HG03108 (cell line): ENCODE data around the gene DNAAF3.
"Not testable (repeated sequence)": the region's sequence is repeated elsewhere in the genome, so short reads cannot be mapped to it uniquely, and the experiment has no call there.

Experiments used
- ATAC-seq: cut with Tn5 transposase; IDR thresholded peaks from one replicate; pipeline ENCODE4 v1.9.1; 2021; ENCODE audit warnings: moderate library complexity; ENCODE audit not compliant: unreplicated experiment

Gene DNAAF3

GRCh38 chr19:55176076-55176475 is 9.7 kb upstream of the DNAAF3 start:
- no peak for ATAC-seq

DNA sequence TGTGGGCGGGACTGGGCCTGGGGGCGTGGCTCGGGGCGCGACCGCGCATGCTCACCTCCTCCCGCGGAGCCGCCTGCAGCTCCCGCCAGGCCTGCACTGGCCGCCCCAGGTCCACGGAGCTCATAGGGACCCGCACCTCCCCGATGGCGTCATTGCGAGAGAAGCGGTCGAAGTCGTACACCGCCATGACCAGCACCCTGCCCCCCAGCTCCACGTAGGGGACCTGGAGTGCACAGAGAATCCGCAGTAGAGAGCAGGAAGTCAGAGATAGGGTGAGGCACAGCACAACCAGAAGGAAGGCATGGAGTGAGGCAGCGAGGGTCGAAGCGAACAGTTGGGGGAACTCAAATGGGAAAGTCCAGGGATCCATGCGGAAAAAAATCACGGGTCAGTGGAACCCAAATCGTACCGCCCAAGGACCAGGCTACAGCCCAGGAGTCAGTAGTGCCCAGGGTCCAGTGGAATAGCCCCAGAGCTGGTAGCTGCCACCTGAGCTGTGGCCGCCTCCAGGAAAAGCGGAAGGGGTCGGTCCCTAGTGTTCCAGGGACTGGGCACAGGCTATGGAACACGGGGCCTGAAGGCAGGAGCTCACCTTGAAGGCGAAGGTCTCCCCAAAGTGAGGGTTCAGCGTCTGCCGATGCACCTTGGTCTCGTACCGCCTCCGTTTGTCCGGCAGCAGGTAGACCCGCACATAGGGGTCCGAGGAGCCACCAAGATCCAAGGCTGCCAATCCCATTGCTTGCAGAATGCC is 8.9 kb upstream of the DNAAF3 start:
- no peak for ATAC-seq

- ATAC-seq = no peak
These were observed 8.2 kb upstream of the DNAAF3 start for GRCh38 chr19:55174425-55175116.

GRCh38 chr19:55173714-55174409 is 7.4 kb upstream of the DNAAF3 start:
- no peak for ATAC-seq

GRCh38 chr19:55173186-55173713 is 6.8 kb upstream of the DNAAF3 start:
- ATAC-seq = no peak

DNA sequence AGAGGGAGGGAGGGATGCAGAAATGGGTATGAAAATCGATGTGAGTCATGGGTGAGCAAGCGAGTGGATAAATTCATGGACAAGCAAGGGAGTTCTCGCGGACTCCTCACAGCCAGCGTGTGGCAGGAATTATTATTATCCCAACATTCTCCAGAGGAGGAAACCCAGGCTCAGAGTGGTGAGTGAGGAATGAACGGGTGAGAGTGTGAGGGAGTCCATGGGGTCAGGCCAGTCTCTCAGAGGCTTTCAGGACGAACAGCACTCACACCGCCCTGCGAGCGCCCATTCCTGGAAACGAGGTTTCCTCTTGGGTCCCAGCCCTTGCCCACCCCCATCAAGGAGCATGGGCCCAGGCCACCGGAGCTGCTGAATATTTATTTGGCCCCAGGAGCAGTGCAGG is 6.3 kb upstream of the DNAAF3 start:
- ATAC-seq = no peak

GRCh38 chr19:55172318-55172717 is 5.9 kb upstream of the DNAAF3 start:
- ATAC-seq = not testable (repeated sequence)

DNA sequence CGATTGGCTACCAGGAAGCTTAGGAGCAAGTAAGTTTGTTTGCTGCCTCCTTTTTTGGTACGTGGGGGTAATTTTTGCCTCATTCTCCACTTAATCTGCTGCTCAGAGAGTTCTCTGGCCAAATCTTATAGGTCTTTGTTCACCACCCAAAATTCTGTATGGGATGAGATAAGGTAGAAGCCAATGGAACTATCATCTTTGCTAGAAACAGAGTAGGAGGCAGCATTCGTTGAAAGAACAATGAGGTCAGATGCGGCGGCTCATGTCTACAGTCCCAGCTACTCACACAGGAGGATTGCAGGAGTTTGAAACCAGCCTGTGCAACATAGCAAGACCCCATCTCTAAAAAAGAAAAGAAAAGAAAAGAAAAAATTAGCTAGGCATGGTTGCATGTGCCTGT is 5.0 kb upstream of the DNAAF3 start:
- no peak for ATAC-seq

DNA sequence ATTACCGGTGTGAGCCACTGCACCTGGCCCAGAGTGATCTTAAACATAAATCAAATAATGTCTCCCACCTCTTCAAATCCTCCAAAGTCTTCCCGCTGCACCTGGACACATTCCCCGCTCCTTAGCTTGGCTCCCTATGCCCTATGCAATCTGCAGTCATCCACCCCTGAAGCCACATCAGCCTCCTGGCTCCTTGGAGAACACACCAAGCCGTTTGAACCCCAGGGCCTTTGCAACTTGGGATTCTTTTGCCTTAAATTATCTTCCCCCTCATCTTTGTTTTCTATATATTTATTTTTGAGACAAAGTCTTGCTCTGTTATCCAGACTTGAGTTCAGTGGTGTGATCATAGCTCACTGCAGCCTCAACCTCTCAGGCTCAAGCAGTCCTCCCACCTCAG is 2.7 kb upstream of the DNAAF3 start:
- ATAC-seq = no peak

- ATAC-seq = no peak
These were observed 372 bp downstream of the DNAAF3 start for GRCh38 chr19:55165952-55166529.

DNA sequence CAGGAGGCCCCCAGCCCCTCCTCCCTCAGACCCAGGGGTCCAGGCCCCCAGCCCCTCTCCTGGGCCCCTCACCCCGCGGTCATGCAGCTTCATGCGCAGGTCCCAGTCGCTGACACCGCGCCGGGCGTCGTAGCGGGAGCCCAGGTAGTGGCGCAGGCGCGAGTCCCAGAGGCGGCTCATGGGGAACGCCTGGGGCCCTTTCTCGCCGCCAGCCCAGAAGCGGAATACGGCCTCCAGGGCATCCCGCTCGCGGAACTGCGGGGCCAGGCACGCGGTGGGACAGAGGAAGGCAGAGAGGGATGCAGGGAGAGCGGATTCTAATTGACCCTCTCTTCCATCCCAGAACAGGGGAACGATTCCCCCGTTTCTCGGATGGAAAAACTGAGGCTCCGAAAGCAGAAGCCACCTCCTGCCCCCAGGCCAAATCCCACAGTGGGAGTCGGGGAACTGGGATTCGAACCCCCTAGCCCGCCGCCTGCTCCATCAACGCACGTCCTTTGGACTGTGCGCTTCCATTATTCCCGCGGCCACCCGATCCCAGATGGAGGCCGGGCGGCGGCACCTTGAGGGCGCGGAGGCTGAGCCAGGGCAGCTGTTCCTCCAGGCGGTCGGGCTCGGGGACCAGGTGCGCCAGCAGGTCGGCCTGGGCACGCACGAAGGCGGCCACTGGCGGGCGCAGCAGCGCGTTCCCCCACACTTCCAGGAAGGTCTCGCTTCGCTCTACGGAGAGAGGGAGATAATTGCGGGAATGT is 4.7 kb downstream of the DNAAF3 start:
- no peak for ATAC-seq

- ATAC-seq = no peak
These were observed 5.4 kb downstream of the DNAAF3 start for GRCh38 chr19:55160986-55161365.

- ATAC-seq = peak; percentile 56
These were observed 6.1 kb downstream of the DNAAF3 start for GRCh38 chr19:55160128-55160985.

GRCh38 chr19:55158848-55159749 is 7.3 kb downstream of the DNAAF3 start:
- no peak for ATAC-seq

DNA sequence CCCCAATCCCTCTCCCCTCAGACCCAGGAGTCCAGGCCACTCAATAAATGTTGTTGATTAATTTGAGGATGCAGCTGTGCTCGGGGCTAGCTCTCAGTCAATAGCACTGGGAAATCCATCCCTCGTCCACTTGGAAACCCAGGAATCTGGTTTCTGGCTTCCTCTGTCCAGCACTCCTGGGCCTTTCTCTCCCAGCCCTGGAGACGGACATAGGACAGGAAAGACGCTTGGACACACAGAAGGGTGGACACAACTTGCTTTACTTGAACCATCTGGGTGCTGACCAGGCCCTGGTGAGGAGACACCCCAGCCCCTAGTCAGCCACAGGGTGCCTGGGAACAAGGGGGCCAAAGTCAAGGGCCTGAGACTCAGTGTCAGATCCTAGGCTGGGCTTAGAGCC is 8.0 kb downstream of the DNAAF3 start:
- no peak for ATAC-seq

DNA sequence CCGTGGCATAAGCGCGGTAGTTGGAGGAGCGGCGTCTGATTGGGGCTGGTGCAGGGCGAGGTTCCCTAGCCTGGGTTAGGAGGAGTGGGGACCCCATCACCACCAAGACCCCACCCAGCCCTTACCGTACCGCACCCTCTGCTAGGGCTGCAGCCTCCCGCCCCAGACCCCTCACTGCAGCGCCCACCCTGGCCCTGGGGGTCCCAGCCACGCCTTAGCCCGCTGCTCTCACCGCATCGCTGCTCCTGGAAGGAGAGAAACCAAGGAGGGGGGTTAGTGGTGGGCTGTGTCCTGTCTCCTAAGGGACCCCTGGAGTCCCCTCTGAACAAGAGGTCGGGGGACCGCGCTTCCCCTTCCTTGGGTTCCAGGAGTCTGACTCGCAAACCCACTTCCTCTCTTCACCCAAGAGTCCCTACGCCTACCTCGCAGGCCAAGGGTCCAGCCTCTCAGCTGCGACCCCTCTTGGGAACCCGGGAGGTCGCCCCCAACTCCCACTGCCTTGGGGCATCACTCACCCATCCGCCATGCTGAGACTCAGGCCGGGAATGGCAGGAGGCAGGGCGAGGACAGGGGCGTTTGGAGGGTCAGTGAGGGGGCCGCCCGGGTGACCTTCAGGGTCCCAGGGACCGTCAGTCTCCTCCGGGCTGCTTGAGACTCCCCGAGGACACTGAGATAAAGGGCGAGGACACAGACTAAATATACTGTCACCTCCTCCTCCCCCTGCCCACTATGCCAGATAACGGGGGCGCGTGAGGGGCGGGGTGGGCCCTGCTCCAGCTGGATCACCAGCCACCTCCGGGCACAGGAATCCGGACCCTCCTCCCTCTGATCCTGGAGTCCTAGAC is 9.1 kb downstream of the DNAAF3 start, which contains the start of gene TNNI3:
Gene TNNI3 (minus strand): TSS at position 669 of the 845 bp plus-strand sequence. CDS start 143 bp downstream, at position 526.
- ATAC-seq = no peak

- no peak for ATAC-seq
These were observed 10.0 kb downstream of the DNAAF3 start for GRCh38 chr19:55156202-55157063.
